H9 (cell line): Measurements from ENCODE around the gene AMH. TPM values are rescaled to one million over a fixed set of nuclear protein-coding genes. Genes with fewer than 3 reads are reported as not detected.

Source experiments
- DNase-seq: peaks from one replicate; pipeline ENCODE4 v3.0.0-alpha.2; 2017
- H2AFZ ChIP-seq: one replicate; pipeline ENCODE4 v1.6.1; 2013; ENCODE audit warnings: mild to moderate bottlenecking, low read length, control low read depth, moderate library complexity
- H2AK5ac ChIP-seq: 2 replicates; pipeline ENCODE4 v1.6.1; 2013; ENCODE audit warnings: low read length, control low read depth, mixed read lengths; ENCODE audit not compliant: insufficient read length
- H2BK120ac ChIP-seq: one replicate; pipeline ENCODE4 v1.6.1; 2013; ENCODE audit warnings: low read depth, mild to moderate bottlenecking, low read length, control low read depth, inconsistent platforms; ENCODE audit not compliant: poor library complexity, severe bottlenecking
- H2BK12ac ChIP-seq: 2 replicates; pipeline ENCODE4 v1.6.1; 2013; ENCODE audit warnings: low read length, control low read depth, mixed read lengths, low read depth; ENCODE audit not compliant: insufficient read length
- H2BK15ac ChIP-seq: 2 replicates; pipeline ENCODE4 v1.6.1; 2013; ENCODE audit warnings: low read depth, low read length, control low read depth
- H2BK20ac ChIP-seq: one replicate; pipeline ENCODE4 v1.6.1; 2013; ENCODE audit warnings: low read depth, mild to moderate bottlenecking, low read length, control low read depth, inconsistent platforms; ENCODE audit not compliant: poor library complexity, severe bottlenecking
- H2BK5ac ChIP-seq: 2 replicates; pipeline ENCODE4 v1.6.1; 2013; ENCODE audit warnings: low read length, control low read depth, mixed read lengths; ENCODE audit not compliant: insufficient read length
- H3K14ac ChIP-seq: 2 replicates; pipeline ENCODE4 v1.6.1; 2013; ENCODE audit warnings: low read length, control low read depth; ENCODE audit not compliant: insufficient read depth
- H3K18ac ChIP-seq: 2 replicates; pipeline ENCODE4 v1.6.1; 2013; ENCODE audit warnings: low read depth, mild to moderate bottlenecking, mixed read lengths, low read length, control low read depth; ENCODE audit not compliant: insufficient read length
- H3K23ac ChIP-seq: 2 replicates; pipeline ENCODE4 v1.6.1; 2013; ENCODE audit warnings: low read length, control low read depth, mixed read lengths, low read depth; ENCODE audit not compliant: insufficient read length
- H3K23me2 ChIP-seq: 2 replicates; pipeline ENCODE4 v1.6.1; 2013; ENCODE audit warnings: low read depth, mild to moderate bottlenecking, mixed read lengths, low read length, control low read depth; ENCODE audit not compliant: insufficient read length, poor library complexity, severe bottlenecking
- H3K27ac ChIP-seq: 2 replicates; pipeline ENCODE4 v1.5.1; 2013; ENCODE audit warnings: low read length, control low read depth, mixed read lengths, low read depth; ENCODE audit not compliant: insufficient read length
- H3K27me3 ChIP-seq: 2 replicates; pipeline ENCODE4 v1.6.1; 2013; ENCODE audit warnings: low read length, control low read depth, inconsistent platforms; ENCODE audit not compliant: insufficient read depth
- H3K4ac ChIP-seq: 2 replicates; pipeline ENCODE4 v1.6.1; 2013; ENCODE audit warnings: low read depth, mild to moderate bottlenecking, control low read depth, inconsistent platforms, low read length, moderate library complexity
- H3K4me1 ChIP-seq: 2 replicates; pipeline ENCODE4 v1.6.1; 2013; ENCODE audit warnings: low read length, control low read depth, inconsistent platforms; ENCODE audit not compliant: insufficient read depth
- H3K4me2 ChIP-seq: 2 replicates; pipeline ENCODE4 v1.6.1; 2013; ENCODE audit warnings: low read length, control low read depth, mixed read lengths; ENCODE audit not compliant: insufficient read length, insufficient read depth
- H3K56ac ChIP-seq: 2 replicates; pipeline ENCODE4 v1.6.1; 2013; ENCODE audit warnings: low read depth, mild to moderate bottlenecking, mixed read lengths, low read length, control low read depth; ENCODE audit not compliant: insufficient read length
- H3K79me1 ChIP-seq: 2 replicates; pipeline ENCODE4 v1.6.1; 2013; ENCODE audit warnings: low read depth, mild to moderate bottlenecking, moderate library complexity, low read length, control low read depth, inconsistent platforms; ENCODE audit not compliant: insufficient read depth, poor library complexity, severe bottlenecking
- H3K79me2 ChIP-seq: 2 replicates; pipeline ENCODE4 v1.6.1; 2013; ENCODE audit warnings: low read length, control low read depth, inconsistent platforms; ENCODE audit not compliant: insufficient read depth
- H3K9ac ChIP-seq: 2 replicates; pipeline ENCODE4 v1.6.1; 2013; ENCODE audit warnings: low read length, control low read depth, mixed read lengths; ENCODE audit not compliant: insufficient read length; ENCODE audit errors: extremely low read depth
- H3K9me3 ChIP-seq: one replicate; pipeline ENCODE4 v1.6.1; 2013; ENCODE audit warnings: low read depth, low read length, inconsistent platforms; ENCODE audit not compliant: control insufficient read depth
- H3T11ph ChIP-seq: one replicate; pipeline ENCODE4 v1.6.1; 2013; ENCODE audit warnings: mild to moderate bottlenecking, low read length, control low read depth, inconsistent platforms
- H4K20me1 ChIP-seq: one replicate; pipeline ENCODE4 v1.6.1; 2013; ENCODE audit not compliant: control insufficient read depth, insufficient read length, insufficient read depth
- H4K5ac ChIP-seq: 2 replicates; pipeline ENCODE4 v1.6.1; 2013; ENCODE audit warnings: low read depth, mild to moderate bottlenecking, mixed read lengths, low read length, control low read depth; ENCODE audit not compliant: insufficient read length
- H4K8ac ChIP-seq: replicated peaks from 2 replicates; pipeline ENCODE4 v1.6.1; 2013; ENCODE audit warnings: low read length, control low read depth, mixed read lengths, low read depth; ENCODE audit not compliant: insufficient read length
- H4K91ac ChIP-seq: 2 replicates; pipeline ENCODE4 v1.6.1; 2013; ENCODE audit warnings: low read depth, mild to moderate bottlenecking, moderate library complexity, mixed read lengths, low read length, control low read depth; ENCODE audit not compliant: insufficient read length
- H3K27ac Mint-ChIP-seq, 3 experiments: 2 replicates in 2 of 3; 3 replicates in 1 of 3; pipeline ENCODE4 v1.8.0; 2020 to 2021; ENCODE audit warnings: mixed read lengths in 3 of 3, mild to moderate bottlenecking in 1 of 3, moderate library complexity in 1 of 3
- H3K27me3 Mint-ChIP-seq: 2 replicates; pipeline ENCODE4 v1.8.0; 2021; ENCODE audit warnings: low read depth, mild to moderate bottlenecking, moderate library complexity, mixed read lengths
- H3K36me3 Mint-ChIP-seq, 3 experiments: 2 replicates in 2 of 3; 3 replicates in 1 of 3; pipeline ENCODE4 v1.8.0; 2020 to 2021; ENCODE audit warnings: low read depth in 3 of 3, mixed read lengths in 3 of 3; ENCODE audit not compliant: insufficient read depth in 1 of 3
- H3K4me1 Mint-ChIP-seq, 2 experiments: 2 replicates each; pipeline ENCODE4 v1.8.0; 2020; ENCODE audit warnings: mixed read lengths in 2 of 2
- H3K4me3 Mint-ChIP-seq, 2 experiments: 2 replicates in 1 of 2; 3 replicates in 1 of 2; pipeline ENCODE4 v1.8.0; 2020 to 2021; ENCODE audit warnings: mild to moderate bottlenecking in 2 of 2, mixed read lengths in 2 of 2, moderate library complexity in 1 of 2
- H3K9me3 Mint-ChIP-seq, 2 experiments: 2 replicates in 1 of 2; 3 replicates in 1 of 2; pipeline ENCODE4 v1.8.0; 2020; ENCODE audit warnings: mild to moderate bottlenecking in 2 of 2, mixed read lengths in 2 of 2, moderate library complexity in 1 of 2
- WGBS: extraction: QIAGEN DNeasy Blood & Tissue Kit; methylation state at CpG from one replicate; pipeline ENCODE4 v1.1.7; 2013; ENCODE audit warnings: missing lambda C conversion rate, low lambda C conversion rate, mixed read lengths; ENCODE audit not compliant: insufficient read length; ENCODE audit errors: extremely low coverage; 5-methylcytosine and 5-hydroxymethylcytosine counted together
- total RNA-seq: library from RNA; stranded (reverse); gene quantifications from 2 replicates; pipeline ENCODE4 v1.2.1, GENCODE V29; 2021
- TF ChIP-seq, protein P1 (sequence below): fragments of 200-600 bp; sonication (generic); conservative IDR thresholded peaks from 3 replicates; pipeline ENCODE4 v1.8.0; 2021; ENCODE audit warnings: antibody characterized with exemption, mild to moderate bottlenecking

The AMH gene
- total RNA-seq, 1 experiment from 2014 or later = 70.7 TPM

DNA sequence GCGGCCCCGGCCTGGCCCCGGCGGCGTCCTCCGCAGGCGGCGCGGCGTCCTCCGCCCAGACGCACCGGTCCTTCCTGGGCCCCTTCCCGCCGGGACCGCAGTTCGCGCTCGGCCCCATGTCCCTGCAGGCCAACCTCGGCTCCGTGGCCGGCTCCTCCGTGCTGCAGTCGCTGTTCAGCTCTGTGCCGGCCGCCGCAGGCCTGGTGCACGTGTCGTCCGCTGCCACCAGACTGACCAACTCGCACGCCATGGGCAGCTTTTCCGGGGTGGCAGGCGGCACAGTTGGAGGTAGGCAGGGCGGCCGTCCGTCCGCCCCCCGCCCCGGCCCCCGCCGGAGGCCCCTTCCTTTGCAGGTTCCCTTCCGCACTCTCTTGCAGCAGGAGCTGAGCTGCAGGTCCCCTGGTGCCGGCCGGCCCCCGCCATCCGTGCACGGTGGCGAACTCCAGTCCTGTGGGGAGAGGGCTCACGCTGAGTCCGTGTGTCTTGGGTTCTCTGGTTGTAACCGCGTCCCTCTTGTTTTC lies 22.2 kb upstream of the AMH start:
- TF ChIP-seq, protein P1, sequence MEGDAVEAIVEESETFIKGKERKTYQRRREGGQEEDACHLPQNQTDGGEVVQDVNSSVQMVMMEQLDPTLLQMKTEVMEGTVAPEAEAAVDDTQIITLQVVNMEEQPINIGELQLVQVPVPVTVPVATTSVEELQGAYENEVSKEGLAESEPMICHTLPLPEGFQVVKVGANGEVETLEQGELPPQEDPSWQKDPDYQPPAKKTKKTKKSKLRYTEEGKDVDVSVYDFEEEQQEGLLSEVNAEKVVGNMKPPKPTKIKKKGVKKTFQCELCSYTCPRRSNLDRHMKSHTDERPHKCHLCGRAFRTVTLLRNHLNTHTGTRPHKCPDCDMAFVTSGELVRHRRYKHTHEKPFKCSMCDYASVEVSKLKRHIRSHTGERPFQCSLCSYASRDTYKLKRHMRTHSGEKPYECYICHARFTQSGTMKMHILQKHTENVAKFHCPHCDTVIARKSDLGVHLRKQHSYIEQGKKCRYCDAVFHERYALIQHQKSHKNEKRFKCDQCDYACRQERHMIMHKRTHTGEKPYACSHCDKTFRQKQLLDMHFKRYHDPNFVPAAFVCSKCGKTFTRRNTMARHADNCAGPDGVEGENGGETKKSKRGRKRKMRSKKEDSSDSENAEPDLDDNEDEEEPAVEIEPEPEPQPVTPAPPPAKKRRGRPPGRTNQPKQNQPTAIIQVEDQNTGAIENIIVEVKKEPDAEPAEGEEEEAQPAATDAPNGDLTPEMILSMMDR = no peak
- Histone ChIP-seq H3K4me2 (no peak overlapping the region), H3K23ac (no peak overlapping the region), H2AFZ (no peak overlapping the region), H3K9me3 (no peaks in the 10 kb centered on the region), H3T11ph (no peak overlapping the region), H3K79me2 (no peaks in the 10 kb centered on the region), H3K79me1 (no peaks in the 10 kb centered on the region), H2BK12ac (no peak overlapping the region), H2BK120ac (no peak overlapping the region), H4K91ac (no peak overlapping the region), H2BK20ac (no peak overlapping the region), H3K9ac (no peak overlapping the region), H3K4ac (no peak overlapping the region), H2BK5ac (no peak overlapping the region), H3K23me2 (no peaks in the 10 kb centered on the region), H3K18ac (no peak overlapping the region), H3K27me3 (no peaks in the 10 kb centered on the region), H2BK15ac (no peak overlapping the region), H2AK5ac (no peak overlapping the region), H3K4me1 (no peaks in the 10 kb centered on the region), H3K27ac (no peak overlapping the region), H4K20me1 (no peaks in the 10 kb centered on the region), H4K5ac (no peak overlapping the region), H3K14ac (no peak overlapping the region), H4K8ac (no peak overlapping the region), H3K56ac (no peak overlapping the region)
- no peak overlapping the region for H3K4me3 Mint-ChIP-seq
- WGBS = no CpG with 5 or more reads among the region's 53 CpGs
- no peak overlapping the region for H3K27ac Mint-ChIP-seq
- H3K9me3 Mint-ChIP-seq = no peaks in the 10 kb centered on the region
- H3K27me3 Mint-ChIP-seq = no peaks in the 10 kb centered on the region; the same call in 1 of the 2 replicates
- H3K36me3 Mint-ChIP-seq = peaks cover 9 to 44% (median 40%) of the 10 kb centered on the region in 3 experiments; a peak in 6 of 7 replicates
- no peaks in the 10 kb centered on the region for H3K4me1 Mint-ChIP-seq
- DNase-seq = no peak
